Trophoblast cell (in vitro differentiated cells and primary cell): ENCODE measurements around the gene SMURF2.

Experiments
- DNase-seq, 2 donors: peaks; one replicate each; pipeline ENCODE4 v3.0.0-alpha.2; 2016
- H2AFZ ChIP-seq: 2 replicates; pipeline ENCODE4 v1.6.1; 2013; ENCODE audit warnings: low read length, moderate library complexity, mild to moderate bottlenecking; ENCODE audit not compliant: insufficient read depth, poor library complexity
- H2AK5ac ChIP-seq: 2 replicates; pipeline ENCODE4 v1.6.1; 2013; ENCODE audit warnings: mild to moderate bottlenecking, low read length
- H2BK120ac ChIP-seq: 2 replicates; pipeline ENCODE4 v1.6.1; 2013; ENCODE audit warnings: low read length, mild to moderate bottlenecking, moderate library complexity; ENCODE audit not compliant: insufficient read depth, poor library complexity
- H2BK12ac ChIP-seq: 2 replicates; pipeline ENCODE4 v1.6.1; 2013; ENCODE audit warnings: mild to moderate bottlenecking, low read length, moderate library complexity
- H2BK5ac ChIP-seq: 2 replicates; pipeline ENCODE4 v1.6.1; 2013; ENCODE audit warnings: low read length, low read depth, moderate library complexity, mild to moderate bottlenecking; ENCODE audit not compliant: poor library complexity
- H3K14ac ChIP-seq: 2 replicates; pipeline ENCODE4 v1.6.1; 2013; ENCODE audit warnings: mild to moderate bottlenecking, low read length
- H3K18ac ChIP-seq: 2 replicates; pipeline ENCODE4 v1.6.1; 2013; ENCODE audit warnings: mild to moderate bottlenecking, low read length
- H3K23ac ChIP-seq: 2 replicates; pipeline ENCODE4 v1.6.1; 2013; ENCODE audit warnings: low read length
- H3K27ac ChIP-seq: 2 replicates; pipeline ENCODE4 v1.5.1; 2013; ENCODE audit warnings: low read depth, mild to moderate bottlenecking, inconsistent platforms, low read length, moderate library complexity
- H3K27me3 ChIP-seq: 2 replicates; pipeline ENCODE4 v1.6.1; 2013; ENCODE audit warnings: inconsistent platforms, mild to moderate bottlenecking, low read length, moderate library complexity; ENCODE audit not compliant: insufficient read depth
- H3K36me3 ChIP-seq, 2 experiments: 1 replicate in 1 of 2; 2 replicates in 1 of 2; pipeline ENCODE4 v1.6.1; 2013; ENCODE audit warnings: low read length in 2 of 2, mild to moderate bottlenecking in 2 of 2, moderate library complexity in 1 of 2; ENCODE audit not compliant: insufficient read depth in 2 of 2, control insufficient read depth in 1 of 2
- H3K4ac ChIP-seq: 2 replicates; pipeline ENCODE4 v1.6.1; 2013; ENCODE audit warnings: low read depth, mild to moderate bottlenecking, low read length, moderate library complexity
- H3K4me1 ChIP-seq, 2 experiments: 1 replicate in 1 of 2; 2 replicates in 1 of 2; pipeline ENCODE4 v1.6.1; 2013; ENCODE audit warnings: low read length in 2 of 2, mild to moderate bottlenecking in 2 of 2, moderate library complexity in 1 of 2; ENCODE audit not compliant: insufficient read depth in 2 of 2, control insufficient read depth in 1 of 2
- H3K4me2 ChIP-seq: 2 replicates; pipeline ENCODE4 v1.6.1; 2013; ENCODE audit warnings: inconsistent platforms, mild to moderate bottlenecking, low read length, moderate library complexity
- H3K4me3 ChIP-seq: 2 replicates; pipeline ENCODE4 v1.5.1; 2013; ENCODE audit warnings: mild to moderate bottlenecking, low read depth, low read length, inconsistent platforms
- H3K79me1 ChIP-seq: one replicate; pipeline ENCODE4 v1.6.1; 2013; ENCODE audit warnings: low read length
- H3K79me2 ChIP-seq: 2 replicates; pipeline ENCODE4 v1.6.1; 2013; ENCODE audit warnings: low read length, mild to moderate bottlenecking; ENCODE audit not compliant: control insufficient read depth, insufficient read depth, poor library complexity
- H3K9ac ChIP-seq: 2 replicates; pipeline ENCODE4 v1.6.1; 2013; ENCODE audit warnings: mild to moderate bottlenecking, low read length
- H3K9me3 ChIP-seq: 2 replicates; pipeline ENCODE4 v1.6.1; 2013; ENCODE audit warnings: low read depth, mild to moderate bottlenecking, control low read depth, inconsistent platforms, low read length; ENCODE audit not compliant: insufficient read depth
- H4K12ac ChIP-seq: 2 replicates; pipeline ENCODE4 v1.6.1; 2013; ENCODE audit warnings: low read depth, mild to moderate bottlenecking, low read length, moderate library complexity
- H4K8ac ChIP-seq: 2 replicates; pipeline ENCODE4 v1.6.1; 2013; ENCODE audit warnings: low read depth, mild to moderate bottlenecking, low read length, moderate library complexity
- H4K91ac ChIP-seq: one replicate; pipeline ENCODE4 v1.6.1; 2013; ENCODE audit warnings: low read depth, mild to moderate bottlenecking, low read length, moderate library complexity
- WGBS: extraction: QIAGEN DNeasy Blood & Tissue Kit; methylation state at CpG from one replicate; pipeline ENCODE4 v1.1.7; 2013; ENCODE audit warnings: missing lambda C conversion rate; ENCODE audit not compliant: insufficient read length, insufficient coverage; ENCODE audit errors: extremely low coverage; 5-methylcytosine and 5-hydroxymethylcytosine counted together

Gene SMURF2

GRCh38 chr17:64635647-64636305 is 26.3 kb downstream of the SMURF2 start:
- H3K4me1 ChIP-seq: peaks cover 2% of the 10 kb centered on the region in 2 experiments
- H3K4me2 ChIP-seq: no peak overlapping the region
- peaks cover 4 to 8% of the 10 kb centered on the region in 2 experiments for H3K36me3 ChIP-seq
- no peak overlapping the region for H2BK120ac ChIP-seq
- WGBS: no CpG with 5 or more reads among the region's 1 CpG
- H3K79me1 ChIP-seq: no peaks in the 10 kb centered on the region
- no peak overlapping the region for H3K18ac ChIP-seq
- H2AK5ac ChIP-seq: no peak overlapping the region
- H3K4ac ChIP-seq: no peak overlapping the region
- H2AFZ ChIP-seq: no peak overlapping the region
- H3K27me3 ChIP-seq: no peaks in the 10 kb centered on the region
- no peaks in the 10 kb centered on the region for H3K9me3 ChIP-seq
- DNase-seq: peak in 1 of 2 donors; percentile 75
- no peak overlapping the region for H4K12ac ChIP-seq
- no peak overlapping the region for H3K27ac ChIP-seq
- H3K14ac ChIP-seq: no peak overlapping the region
- H2BK5ac ChIP-seq: no peak overlapping the region
- peaks cover 3% of the 10 kb centered on the region for H3K79me2 ChIP-seq
- no peak overlapping the region for H3K9ac ChIP-seq
- no peak overlapping the region for H3K23ac ChIP-seq
- H4K91ac ChIP-seq: no peak overlapping the region
- H3K4me3 ChIP-seq: no peak overlapping the region
- H2BK12ac ChIP-seq: no peak overlapping the region
- H4K8ac ChIP-seq: no peak overlapping the region

DNA sequence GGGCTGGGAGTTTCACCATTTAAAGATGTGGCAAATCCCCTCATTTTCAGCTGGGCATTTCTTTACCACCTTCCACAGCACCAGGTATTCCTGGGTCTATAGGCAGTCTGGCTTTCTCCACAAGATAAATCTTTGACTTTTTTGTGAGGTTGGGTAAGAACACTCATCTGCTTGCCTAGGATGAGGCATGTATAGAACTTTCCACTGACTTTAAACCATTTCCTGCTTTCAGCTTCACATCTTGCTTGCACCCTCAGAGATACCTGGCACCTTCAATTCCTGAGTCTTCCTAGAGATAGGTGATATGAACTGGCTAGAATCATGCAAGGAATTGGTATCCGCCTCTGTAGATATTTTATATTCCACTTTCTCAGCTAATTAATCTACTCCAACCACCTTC is 27.9 kb downstream of the SMURF2 start:
- Histone ChIP-seq H3K9me3 (no peaks in the 10 kb centered on the region), H2BK120ac (no peak overlapping the region), H3K18ac (no peak overlapping the region), H2AK5ac (no peak overlapping the region), H4K91ac (no peak overlapping the region), H2BK12ac (no peak overlapping the region), H3K36me3 (peaks cover 3 to 5% of the 10 kb centered on the region in 2 experiments), H3K4ac (peak overlapping the region; percentile 62), H3K79me2 (peaks cover 3% of the 10 kb centered on the region), H3K4me1 (peaks cover 2% of the 10 kb centered on the region in 2 experiments), H3K9ac (no peak overlapping the region), H3K4me2 (no peak overlapping the region), H4K8ac (no peak overlapping the region), H4K12ac (no peak overlapping the region), H2AFZ (no peak overlapping the region), H3K79me1 (no peaks in the 10 kb centered on the region), H3K27me3 (no peaks in the 10 kb centered on the region), H3K4me3 (no peak overlapping the region), H3K14ac (no peak overlapping the region), H3K27ac (no peak overlapping the region), H2BK5ac (no peak overlapping the region), H3K23ac (no peak overlapping the region)
- no CpG with 5 or more reads among the region's 1 CpG for WGBS
- no peak for DNase-seq

DNA sequence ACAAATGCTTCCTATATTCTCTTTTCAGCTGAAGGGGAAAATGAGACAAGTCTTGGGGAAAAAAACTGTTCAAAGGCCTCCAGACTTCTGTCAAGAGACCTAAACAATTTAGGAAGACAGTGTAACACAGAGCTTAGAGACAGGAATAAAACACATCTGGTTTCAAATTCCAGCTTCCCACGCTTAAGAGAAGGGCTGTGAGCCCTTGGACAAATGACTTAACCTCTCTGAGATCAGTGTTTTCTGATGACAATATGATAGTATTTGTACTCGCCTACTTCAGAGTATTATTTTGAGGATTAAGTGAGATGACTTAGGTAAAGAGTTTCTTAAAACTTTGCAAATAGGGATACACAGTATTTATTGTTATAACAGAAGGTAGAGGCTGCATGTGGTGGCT is 29.5 kb downstream of the SMURF2 start:
- H3K4ac ChIP-seq: peak overlapping the region; percentile 62

GRCh38 chr17:64632194-64632593 is 29.9 kb downstream of the SMURF2 start:
- Histone ChIP-seq H3K14ac (no peak overlapping the region), H2BK12ac (no peak overlapping the region), H4K12ac (no peak overlapping the region), H3K4ac (no peak overlapping the region), H3K79me1 (no peaks in the 10 kb centered on the region), H3K27ac (no peak overlapping the region), H3K4me2 (no peak overlapping the region), H3K36me3 (peaks cover 0 to 1% of the 10 kb centered on the region in 2 experiments), H3K79me2 (peaks cover 5% of the 10 kb centered on the region), H3K18ac (no peak overlapping the region), H2BK5ac (no peak overlapping the region), H2AFZ (no peak overlapping the region), H2BK120ac (no peak overlapping the region), H3K27me3 (no peaks in the 10 kb centered on the region), H4K8ac (no peak overlapping the region), H2AK5ac (no peak overlapping the region), H3K9ac (no peak overlapping the region), H3K23ac (no peak overlapping the region), H3K9me3 (no peaks in the 10 kb centered on the region), H4K91ac (no peak overlapping the region), H3K4me3 (no peak overlapping the region), H3K4me1 (peaks cover 2% of the 10 kb centered on the region in 2 experiments)
- WGBS: no CpG with 5 or more reads among the region's 3 CpGs
- DNase-seq: no peak

More for the DNA sequence above, 29.5 kb downstream of the SMURF2 start:
- no peak overlapping the region for H3K4me2 ChIP-seq
- no peak overlapping the region for H3K14ac ChIP-seq
- no peak overlapping the region for H2AFZ ChIP-seq
- no peak overlapping the region for H2BK12ac ChIP-seq
- H3K79me1 ChIP-seq: no peaks in the 10 kb centered on the region
- H3K36me3 ChIP-seq: peaks cover 0 to 1% of the 10 kb centered on the region in 2 experiments
- H3K9me3 ChIP-seq: no peaks in the 10 kb centered on the region
- no peak overlapping the region for H4K91ac ChIP-seq
- no peak overlapping the region for H3K9ac ChIP-seq
- no CpG with 5 or more reads among the region's 2 CpGs for WGBS
- no peak overlapping the region for H4K8ac ChIP-seq
- H2BK5ac ChIP-seq: no peak overlapping the region
- no peak overlapping the region for H3K27ac ChIP-seq
- H3K4me1 ChIP-seq: peaks cover 2% of the 10 kb centered on the region in 2 experiments
- no peak overlapping the region for H4K12ac ChIP-seq
- H2AK5ac ChIP-seq: no peak overlapping the region
- DNase-seq: no peak
- peaks cover 5% of the 10 kb centered on the region for H3K79me2 ChIP-seq
- H2BK120ac ChIP-seq: no peak overlapping the region
- no peaks in the 10 kb centered on the region for H3K27me3 ChIP-seq
- no peak overlapping the region for H3K4me3 ChIP-seq
- no peak overlapping the region for H3K18ac ChIP-seq
- no peak overlapping the region for H3K23ac ChIP-seq
